GM18498 (cell line): ENCODE measurements around the gene SH2D3A.

ENCODE experiments used
- ATAC-seq: cut with Tn5 transposase; IDR thresholded peaks from one replicate; pipeline ENCODE4 v1.9.1; 2021; ENCODE audit warnings: mild to moderate bottlenecking, moderate library complexity; ENCODE audit not compliant: unreplicated experiment

Gene SH2D3A

GRCh38 chr19:6738787-6739389 lies 28.3 kb downstream of the SH2D3A start:
- ATAC-seq: no peak

- peak; percentile 15 for ATAC-seq
These were observed 29.1 kb downstream of the SH2D3A start for GRCh38 chr19:6737873-6738786.

- peak; percentile 67 for ATAC-seq
These were observed 29.9 kb downstream of the SH2D3A start, which contains the start of gene GPR108 for GRCh38 chr19:6737284-6737872. GPR108 (minus strand) TSS chr19:6737580; CDS start chr19:6737576, 4 bp downstream.

GRCh38 chr19:6736917-6737283 lies 30.3 kb downstream of the SH2D3A start:
- ATAC-seq: no peak

- no peak for ATAC-seq
These were observed 30.9 kb downstream of the SH2D3A start for GRCh38 chr19:6736169-6736916.

GRCh38 chr19:6735181-6735911 lies 31.9 kb downstream of the SH2D3A start:
- no peak for ATAC-seq

- ATAC-seq: no peak
These were observed 33.0 kb downstream of the SH2D3A start for GRCh38 chr19:6734096-6734696.

GRCh38 chr19:6733338-6734095 lies 33.7 kb downstream of the SH2D3A start:
- no peak for ATAC-seq

GRCh38 chr19:6732803-6733337 lies 34.4 kb downstream of the SH2D3A start:
- no peak for ATAC-seq

GRCh38 chr19:6731822-6732221 lies 35.4 kb downstream of the SH2D3A start:
- ATAC-seq: no peak

GRCh38 chr19:6730941-6731670 lies 36.1 kb downstream of the SH2D3A start:
- ATAC-seq: no peak

- no peak for ATAC-seq
These were observed 37.0 kb downstream of the SH2D3A start for GRCh38 chr19:6730153-6730804.

- ATAC-seq: no peak
These were observed 37.6 kb downstream of the SH2D3A start for GRCh38 chr19:6729573-6730152.

GRCh38 chr19:6728346-6728745 lies 38.9 kb downstream of the SH2D3A start:
- no peak for ATAC-seq

- ATAC-seq: no peak
These were observed 41.6 kb downstream of the SH2D3A start for GRCh38 chr19:6725513-6726231.

- ATAC-seq: no peak
These were observed 42.4 kb downstream of the SH2D3A start for GRCh38 chr19:6724631-6725492.
